ENCODE data around the gene IL36A.

DNA sequence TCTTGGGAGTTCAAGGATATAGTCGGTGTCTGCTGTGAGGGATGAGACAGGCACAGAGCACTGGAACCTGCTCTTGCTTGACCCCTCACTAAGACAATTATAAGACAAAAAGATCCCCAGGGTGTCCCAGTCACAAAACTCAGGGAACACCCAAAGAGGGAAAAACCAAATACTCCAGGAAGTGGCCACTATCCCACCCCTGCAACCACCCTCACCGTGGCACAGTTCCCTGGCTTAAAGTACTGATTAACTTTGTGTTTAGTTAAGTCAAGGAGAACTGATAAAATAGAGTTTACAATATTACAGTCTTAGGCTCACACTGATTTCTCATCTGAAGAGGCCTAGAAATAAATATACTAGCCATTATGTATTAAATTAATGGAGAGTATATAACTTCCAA lies 33.9 kb downstream of the IL36A start:
- TF ChIP-seq POLR2A (IDR thresholded peaks at IDR 0.05; ENCODE audit: low read length) (no peak), GATA1 (IDR thresholded peaks at IDR 0.05; ENCODE audit: low read depth, low read length) (no peak)

Data from erythroblast (primary cell).